Gastrocnemius medialis (tissue), 4 donors: Measurements from ENCODE around the gene CABLES2. TPM values are rescaled to one million over a fixed set of nuclear protein-coding genes. Genes with fewer than 3 reads are reported as not detected.
A peak's percentile ranks its signal among the peaks of the same experiment; 100 is the strongest.

ENCODE experiments used
- ATAC-seq, 2 donors: fragments of 150-250 bp; one replicate each; pipeline ENCODE4 v1.9.1; 2016
- DNase-seq, 2 donors: peaks; one replicate each; pipeline ENCODE4 v3.0.0-alpha.2; 2019
- H3K27ac ChIP-seq, 4 donors: fragments of 200-600 bp; sonication (generic); 1 replicate in 1 of 4; 2 replicates in 3 of 4; pipeline ENCODE4 v1.5.1; 2016 to 2018; ENCODE audit warnings: mild to moderate bottlenecking in 2 of 4, moderate library complexity in 1 of 4
- H3K27me3 ChIP-seq, 3 donors: fragments of 200-600 bp; sonication (generic) in 2 of 3; 1 replicate in 1 of 3; 2 replicates in 2 of 3; pipeline versions ENCODE4 v1.5.1 to v1.6.0; 2016 to 2019; ENCODE audit warnings: mild to moderate bottlenecking in 1 of 3, moderate library complexity in 1 of 3
- H3K36me3 ChIP-seq, 2 donors: fragments of 200-600 bp; sonication (generic) in 1 of 2; one replicate each; pipeline ENCODE4 v1.5.1; 2017 to 2018
- H3K4me1 ChIP-seq, 2 donors: fragments of 200-600 bp; sonication (generic) in 1 of 2; one replicate each; pipeline ENCODE4 v1.5.1; 2016 to 2017; ENCODE audit warnings: mild to moderate bottlenecking in 2 of 2
- H3K4me3 ChIP-seq, 4 donors: fragments of 200-600 bp; sonication (generic) in 3 of 4; 1 replicate in 1 of 4; 2 replicates in 3 of 4; pipeline ENCODE4 v1.5.1; 2016 to 2019; ENCODE audit warnings: mild to moderate bottlenecking in 2 of 4
- H3K9me3 ChIP-seq, 3 donors: fragments of 200-600 bp; sonication (generic) in 2 of 3; 1 replicate in 1 of 3; 2 replicates in 2 of 3; pipeline ENCODE4 v1.5.1; 2016 to 2019
- CTCF ChIP-seq, 5 experiments: fragments of 450-650 bp in 3 of 5; fragments of 200-600 bp in 2 of 5; sonication (generic) in 2 of 5; IDR thresholded peaks in 4 of 5; conservative IDR thresholded peaks in 1 of 5; 1 replicate in 4 of 5; 2 replicates in 1 of 5; pipeline ENCODE4 v1.5.1; 2016 to 2019; ENCODE audit warnings: antibody characterized with exemption in 5 of 5, mild to moderate bottlenecking in 3 of 5, moderate library complexity in 3 of 5
- POLR2A ChIP-seq, 2 donors: fragments of 450-650 bp; IDR thresholded peaks; one replicate each; pipeline ENCODE4 v1.6.1; 2017; ENCODE audit warnings: antibody characterized with exemption in 2 of 2, mild to moderate bottlenecking in 2 of 2, moderate library complexity in 2 of 2
- in situ Hi-C, 4 donors: fragments of 200-750 bp; cut with MboI; loops; one replicate each; pipeline versions ENCODE4 v1.15.0 to v1.8.0; 2017; ENCODE audit warnings: low sequenced_read_pairs in 4 of 4
- intact Hi-C: fragments of 100-400 bp; cut with DNase I; formaldehyde crosslinking; loops from one replicate; pipeline ENCODE4 v1.15.1; 2023; ENCODE audit warnings: low total_unique reads
- total RNA-seq, 4 donors: library from RNA; depleted of rRNA; stranded (reverse); fragments of >200 nt; gene quantifications; one replicate each; pipeline versions ENCODE4 v1.1.0 to v1.2.3, GENCODE V29; 2016

CABLES2 gene
- total RNA-seq, 4 donors from 2014 or later = 3.6 to 9.3 (median 4.2) TPM

DNA sequence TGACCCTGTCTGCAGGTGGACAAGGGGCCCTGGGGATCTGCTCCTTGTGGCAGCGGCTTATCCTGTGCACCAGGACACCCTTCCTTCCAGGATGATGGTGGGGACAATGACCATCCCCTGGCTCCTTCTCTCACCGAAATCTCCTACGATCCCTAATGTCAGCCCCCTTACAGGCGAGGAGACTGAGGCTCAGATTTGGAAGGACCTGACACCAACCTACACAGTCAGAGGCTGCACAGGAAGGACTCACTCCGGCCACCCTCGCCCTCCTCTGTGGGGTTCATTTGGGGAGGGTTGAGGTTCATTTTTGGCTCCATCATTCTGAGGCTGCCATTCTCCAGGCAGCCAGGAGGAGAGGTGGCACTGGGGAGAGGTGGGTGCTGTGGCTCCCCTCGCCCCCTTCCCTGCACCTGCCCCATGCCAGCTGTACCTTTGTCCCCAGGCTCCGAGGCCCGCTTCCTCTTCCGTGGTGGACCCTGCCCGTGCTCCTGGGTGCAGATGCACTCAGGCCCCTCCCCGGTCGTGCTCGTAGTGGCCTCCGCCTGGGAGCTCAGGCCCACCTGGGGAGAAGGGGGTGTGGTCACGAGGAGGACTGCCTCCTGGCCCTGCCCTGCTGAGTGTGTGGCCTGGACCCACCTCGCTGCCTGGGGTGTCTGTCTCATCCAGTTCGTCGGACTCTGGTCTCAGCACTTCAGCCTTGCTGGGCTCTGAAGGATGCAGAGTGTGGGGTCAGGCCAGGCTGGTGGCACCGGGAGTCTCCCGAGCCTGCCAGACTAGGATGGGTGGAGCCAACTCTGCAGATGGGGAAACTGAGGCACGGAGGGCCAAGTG is 5.3 kb upstream of the CABLES2 start:
- H3K4me1 ChIP-seq = peaks cover 7 to 8% of the 10 kb centered on the region in 2 donors
- no peaks in the 10 kb centered on the region for H3K9me3 ChIP-seq
- intact Hi-C loops = no loop called here
- TF ChIP-seq CTCF (IDR thresholded peaks at IDR 0.05 in 4 of 5, conservative IDR thresholded peaks at IDR 0.05 in 1 of 5) (no peak), POLR2A (IDR thresholded peaks at IDR 0.05) (no peak)
- H3K36me3 ChIP-seq = no peaks in the 10 kb centered on the region
- H3K27ac ChIP-seq = no peak overlapping the region
- no peak overlapping the region for H3K4me3 ChIP-seq
- in situ Hi-C loops = no loop called here
- peaks cover 0 to 3% (median 0%) of the 10 kb centered on the region in 3 donors for H3K27me3 ChIP-seq
- ATAC-seq = no peak
- no peak for DNase-seq

- no peaks in the 10 kb centered on the region for H3K9me3 ChIP-seq
- H3K27ac ChIP-seq = no peak overlapping the region
- H3K27me3 ChIP-seq = peaks cover 0 to 3% (median 0%) of the 10 kb centered on the region in 3 donors
- DNase-seq (no peak), ATAC-seq (no peak)
- in situ Hi-C loops = no loop called here
- no peak overlapping the region for H3K4me3 ChIP-seq
- peaks cover 9 to 11% of the 10 kb centered on the region in 2 donors for H3K4me1 ChIP-seq
- TF ChIP-seq POLR2A (IDR thresholded peaks at IDR 0.05) (no peak), CTCF (IDR thresholded peaks at IDR 0.05 in 4 of 5, conservative IDR thresholded peaks at IDR 0.05 in 1 of 5) (no peak)
- intact Hi-C loops = no loop called here
- H3K36me3 ChIP-seq = no peaks in the 10 kb centered on the region
These were observed 4.6 kb upstream of the CABLES2 start for GRCh38 chr20:62411479-62412193.

- TF ChIP-seq POLR2A (IDR thresholded peaks at IDR 0.05) (no peak), CTCF (IDR thresholded peaks at IDR 0.05 in 4 of 5, conservative IDR thresholded peaks at IDR 0.05 in 1 of 5) (no peak)
- intact Hi-C loops (no loop called here), in situ Hi-C loops (no loop called here)
- H3K4me3 ChIP-seq = no peak overlapping the region
- no peak for ATAC-seq
- no peaks in the 10 kb centered on the region for H3K36me3 ChIP-seq
- H3K27ac ChIP-seq = no peak overlapping the region
- DNase-seq = no peak
- no peaks in the 10 kb centered on the region for H3K27me3 ChIP-seq
- peaks cover 16 to 18% of the 10 kb centered on the region in 2 donors for H3K4me1 ChIP-seq
- no peaks in the 10 kb centered on the region for H3K9me3 ChIP-seq
These were observed 3.8 kb upstream of the CABLES2 start for GRCh38 chr20:62410746-62411478.

GRCh38 chr20:62409931-62410745 is 3.1 kb upstream of the CABLES2 start:
- TF ChIP-seq POLR2A (IDR thresholded peaks at IDR 0.05) = no peak
- TF ChIP-seq CTCF (IDR thresholded peaks at IDR 0.05 in 4 of 5, conservative IDR thresholded peaks at IDR 0.05 in 1 of 5) = peak in 4 of 5 experiments; percentile 31 to 57 (median 44)
- Histone ChIP-seq H3K4me1 (peaks cover 20 to 25% of the 10 kb centered on the region in 2 donors), H3K9me3 (no peaks in the 10 kb centered on the region), H3K27ac (no peak overlapping the region), H3K36me3 (no peaks in the 10 kb centered on the region), H3K27me3 (no peaks in the 10 kb centered on the region), H3K4me3 (no peak overlapping the region)
- intact Hi-C loops (loop anchor here (5.0 to 10.0 kb wide), 2 partner anchors 87 to 385 kb away; partner anchors contain the start of gene MRGBP), in situ Hi-C loops (no loop called here)
- ATAC-seq = no peak
- peak in 1 of 2 donors; percentile 42 for DNase-seq
